ENCODE data around the gene MCF2L.

MCF2L gene

DNA sequence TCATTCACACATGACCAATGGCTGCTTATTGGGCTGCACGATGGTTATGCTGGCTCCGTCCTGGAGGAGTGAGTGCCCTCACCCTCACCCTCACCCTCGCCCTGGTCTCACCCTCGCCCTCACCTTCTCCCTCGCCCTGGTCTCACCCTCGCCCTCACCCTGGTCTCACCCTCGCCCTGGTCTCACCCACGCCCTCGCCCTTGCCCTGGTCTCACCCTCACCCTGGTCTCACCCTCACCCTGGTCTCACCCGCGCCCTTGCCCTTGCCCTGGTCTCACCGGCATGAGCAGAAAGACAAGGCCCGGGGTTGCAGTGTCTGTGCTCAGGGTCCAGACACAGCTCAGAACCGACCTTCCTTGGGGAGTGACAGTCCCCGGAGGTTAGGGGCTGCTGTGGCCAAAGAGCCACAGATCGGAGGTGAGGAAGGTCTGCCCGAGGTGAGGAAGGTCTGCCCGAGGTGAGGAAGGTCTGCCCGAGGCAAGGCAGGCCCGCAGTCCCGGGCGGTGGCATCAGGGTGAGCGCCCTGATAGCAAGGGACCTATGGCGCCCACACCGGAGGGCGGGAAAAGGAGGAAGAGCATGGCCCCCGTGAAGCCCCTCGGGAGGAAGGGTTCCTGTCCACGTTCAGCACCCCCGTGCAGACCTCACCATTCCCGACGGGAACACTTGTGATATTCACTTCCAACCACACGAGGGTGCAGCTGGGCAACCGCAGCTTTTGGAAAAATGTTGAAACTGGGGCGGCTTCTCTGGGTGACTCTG, 65.6 kb downstream of the MCF2L start:
- peak; percentile 63 for DNase-seq (ENCODE audit: low read depth)

DNA sequence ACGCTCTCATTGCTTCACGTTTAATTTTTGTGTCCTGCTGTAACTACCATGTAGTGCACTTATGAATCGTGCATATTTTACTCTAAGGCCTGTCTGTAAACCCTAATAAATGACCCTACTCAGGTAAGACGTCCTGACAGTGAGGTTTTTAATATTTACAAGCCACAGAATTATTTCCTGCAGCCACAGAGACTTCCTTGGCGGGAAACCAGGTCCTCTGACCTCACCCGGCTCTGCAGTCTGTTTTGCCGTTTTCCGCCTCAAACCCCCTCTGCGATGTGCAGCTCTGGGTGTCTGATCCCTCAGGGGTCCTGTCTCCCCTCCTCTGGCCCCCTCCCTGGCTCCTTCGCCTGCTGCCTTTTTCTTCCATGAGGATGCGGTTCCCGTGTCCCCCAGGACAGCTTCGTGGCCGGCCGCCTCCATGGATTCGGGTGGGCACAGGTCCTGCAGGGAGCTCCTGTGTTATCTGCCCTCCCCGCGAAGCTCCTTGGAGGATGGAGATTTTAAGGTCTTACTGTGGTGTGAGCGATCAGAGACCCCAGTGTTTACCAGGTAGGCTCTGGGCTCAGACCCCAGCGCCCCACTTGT, 66.3 kb downstream of the MCF2L start:
- no peak for DNase-seq (ENCODE audit: low read depth)

DNA sequence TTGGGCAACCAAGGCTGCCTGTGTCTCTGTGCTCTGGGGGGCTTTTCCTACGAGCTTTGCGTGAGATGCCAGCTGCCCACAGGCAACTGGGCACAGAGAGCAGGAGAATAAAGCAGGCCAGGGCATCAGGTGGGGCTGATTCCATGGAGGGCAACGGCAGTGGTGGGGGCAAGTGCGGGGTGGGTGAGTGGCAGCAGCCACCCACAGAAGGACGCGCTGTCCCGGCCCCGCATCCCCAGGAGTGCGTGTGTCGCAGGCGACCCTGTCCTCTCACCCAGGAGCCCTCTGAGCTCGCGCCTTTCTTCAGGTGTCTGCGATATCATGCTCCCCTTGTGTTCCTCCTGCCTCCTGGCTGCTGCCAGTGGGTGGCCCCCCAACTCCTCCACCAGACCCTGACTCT, 67.4 kb downstream of the MCF2L start:
- DNase-seq (ENCODE audit: low read depth), result no peak

DNA sequence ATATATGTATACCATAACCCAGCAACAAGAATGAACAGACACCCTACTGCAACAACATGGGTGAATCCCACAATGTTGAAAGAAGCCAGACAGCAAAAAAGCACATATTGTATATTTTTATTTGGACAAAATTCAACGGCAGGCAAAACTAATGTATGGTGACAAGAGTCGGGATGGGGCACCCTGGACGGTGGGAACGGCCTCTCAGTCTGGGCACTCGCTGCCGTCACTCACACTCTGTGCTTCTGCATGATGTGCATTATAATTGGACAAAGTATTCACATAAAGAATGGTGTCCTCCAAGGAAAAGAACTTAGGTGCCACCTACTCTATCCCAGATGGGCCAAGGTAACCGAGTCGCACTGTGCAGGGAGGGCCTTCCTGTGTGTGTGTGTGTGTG, 71.0 kb downstream of the MCF2L start:
- DNase-seq (ENCODE audit: low read depth), result no peak

DNA sequence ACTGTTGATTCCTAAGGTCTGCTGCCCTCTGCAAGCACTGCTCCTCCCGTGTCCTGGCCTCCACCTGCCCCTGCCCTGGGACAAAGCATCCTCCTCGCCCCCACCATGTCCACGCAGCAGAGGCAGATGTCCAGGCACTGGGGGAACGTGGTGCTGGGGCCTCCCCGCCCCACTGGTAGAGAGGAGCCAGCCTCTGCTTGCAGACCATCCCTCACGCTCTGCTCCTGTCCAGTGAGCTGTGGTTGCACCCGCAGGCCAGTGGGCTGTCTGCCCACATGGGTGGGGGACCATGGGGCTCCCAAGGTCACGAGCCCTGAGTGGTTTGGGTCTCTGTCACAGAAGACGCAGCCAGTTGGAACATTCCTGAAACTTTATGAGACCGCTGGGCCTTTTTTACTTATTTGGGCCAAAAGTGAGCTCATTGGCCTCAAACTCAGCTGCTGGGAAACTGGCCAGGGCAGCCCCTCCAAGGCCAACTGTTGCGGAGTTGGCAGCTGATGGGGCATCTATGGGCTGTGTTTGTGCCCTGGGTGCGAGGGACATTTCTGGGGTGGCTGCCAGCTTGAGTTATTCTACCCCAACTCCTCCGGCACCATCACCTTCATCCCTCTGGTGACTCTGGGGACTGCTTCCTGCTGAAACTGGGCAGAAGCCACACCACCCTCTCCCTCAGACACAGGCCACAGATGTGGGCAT, 71.7 kb downstream of the MCF2L start:
- peak; percentile 10 for DNase-seq (ENCODE audit: low read depth)

DNA sequence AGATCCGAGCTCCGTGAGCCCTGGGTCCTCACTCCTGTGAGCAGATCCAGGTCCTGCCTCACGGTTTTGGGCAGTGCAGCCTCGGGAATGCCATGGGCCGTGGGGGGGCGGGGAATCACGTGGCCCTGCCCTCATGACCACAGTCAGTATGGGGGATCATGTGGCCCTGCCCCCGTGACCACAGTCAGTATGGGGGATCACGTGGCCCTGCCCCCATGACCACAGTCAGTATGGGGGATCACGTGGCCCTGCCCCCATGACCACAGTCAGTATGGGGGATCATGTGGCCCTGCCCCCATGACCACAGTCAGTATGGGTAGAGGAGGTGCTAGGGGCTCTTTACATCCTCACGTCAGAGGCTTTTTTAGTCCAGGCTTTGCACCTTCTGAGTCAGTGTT, 72.3 kb downstream of the MCF2L start:
- no peak for DNase-seq (ENCODE audit: low read depth)

DNA sequence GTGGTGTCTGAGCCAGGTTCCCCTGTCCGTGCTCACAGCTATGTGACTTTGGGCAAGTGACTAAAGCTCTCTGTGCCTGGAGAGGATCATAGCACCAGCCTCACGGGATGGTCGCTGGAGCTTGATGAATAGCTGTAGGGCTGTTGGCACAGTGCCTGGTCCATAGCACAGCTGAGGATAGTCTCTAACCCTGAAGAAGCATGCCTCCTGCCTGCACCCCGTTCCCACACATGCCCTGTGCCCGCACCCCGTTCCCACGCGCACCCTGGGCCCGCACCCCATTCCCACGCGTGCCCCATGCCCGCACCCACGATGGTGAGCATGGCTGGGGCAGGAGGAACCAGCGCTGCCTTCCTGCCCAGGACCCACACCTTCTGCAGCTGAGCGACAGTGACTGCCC, 72.9 kb downstream of the MCF2L start:
- no peak for DNase-seq (ENCODE audit: low read depth)

DNA sequence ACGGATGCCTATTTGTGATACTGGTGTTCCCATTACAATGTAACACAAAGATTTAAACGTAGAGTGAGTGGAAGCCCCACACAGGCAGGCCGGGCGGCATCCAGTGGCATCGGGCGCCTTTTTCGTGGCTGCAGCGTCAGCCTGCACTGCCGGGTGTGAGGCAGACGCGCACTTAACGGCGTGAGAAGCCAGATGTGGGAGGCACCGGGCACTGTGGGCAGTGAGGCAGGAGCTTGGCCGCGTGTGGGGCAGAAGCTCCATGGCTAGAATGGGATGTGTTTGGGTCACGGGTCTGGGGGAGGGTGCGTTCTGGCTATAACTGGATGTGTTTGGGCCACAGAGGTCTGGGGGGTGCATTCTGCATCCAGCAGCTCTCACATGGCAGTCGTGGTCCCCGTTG, 73.4 kb downstream of the MCF2L start:
- no peak for DNase-seq (ENCODE audit: low read depth)

DNA sequence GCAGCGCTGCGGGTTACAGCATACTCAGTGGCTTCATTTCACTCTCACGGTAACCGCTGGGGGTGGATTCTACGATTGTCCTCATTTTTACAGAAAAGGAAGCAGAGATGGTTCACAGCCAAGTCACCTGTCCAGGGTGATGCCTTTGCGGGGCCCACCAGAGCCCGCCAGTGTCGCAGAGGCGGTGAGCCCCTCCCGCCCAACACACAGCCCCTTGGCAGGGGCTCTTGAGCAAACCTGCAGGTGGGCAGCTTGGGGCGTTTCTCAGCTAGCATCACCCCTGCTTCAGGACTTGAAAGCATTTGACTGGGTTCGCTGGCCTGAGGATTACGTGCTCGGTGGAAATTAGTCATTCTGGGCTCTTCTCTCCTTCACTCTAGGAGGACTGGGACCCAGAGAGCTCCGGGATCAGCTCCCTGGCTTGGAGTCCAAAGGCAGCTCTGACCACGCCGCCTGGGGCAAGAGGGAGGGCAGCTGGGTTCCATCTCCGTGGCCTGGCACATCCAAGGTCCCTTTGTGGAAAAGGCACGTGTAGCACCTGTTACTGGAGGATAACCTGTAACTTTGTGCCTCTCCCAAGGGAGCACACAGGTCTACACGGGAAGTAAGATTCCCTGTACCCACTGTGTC, 74.1 kb downstream of the MCF2L start:
- no peak for DNase-seq (ENCODE audit: low read depth)

DNA sequence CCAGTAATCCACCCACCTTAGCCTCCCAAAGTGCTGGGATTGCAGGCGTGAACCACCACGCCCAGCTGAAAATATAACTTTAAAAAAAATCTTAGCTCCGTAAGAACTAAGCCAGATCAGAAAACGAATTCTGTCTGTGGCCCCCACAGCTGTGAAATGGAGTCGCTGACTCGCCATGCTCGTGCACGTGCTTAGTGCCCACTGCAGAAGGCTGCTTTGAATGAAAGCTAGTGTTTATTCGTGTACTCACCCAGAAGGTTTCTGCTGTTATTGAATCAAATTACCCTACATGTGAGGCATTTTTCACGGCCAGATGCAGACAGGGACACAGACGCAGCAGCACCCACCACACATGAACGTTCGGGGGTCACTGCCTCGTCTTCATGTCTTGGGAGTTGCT, 74.9 kb downstream of the MCF2L start:
- DNase-seq (ENCODE audit: low read depth), result no peak

DNA sequence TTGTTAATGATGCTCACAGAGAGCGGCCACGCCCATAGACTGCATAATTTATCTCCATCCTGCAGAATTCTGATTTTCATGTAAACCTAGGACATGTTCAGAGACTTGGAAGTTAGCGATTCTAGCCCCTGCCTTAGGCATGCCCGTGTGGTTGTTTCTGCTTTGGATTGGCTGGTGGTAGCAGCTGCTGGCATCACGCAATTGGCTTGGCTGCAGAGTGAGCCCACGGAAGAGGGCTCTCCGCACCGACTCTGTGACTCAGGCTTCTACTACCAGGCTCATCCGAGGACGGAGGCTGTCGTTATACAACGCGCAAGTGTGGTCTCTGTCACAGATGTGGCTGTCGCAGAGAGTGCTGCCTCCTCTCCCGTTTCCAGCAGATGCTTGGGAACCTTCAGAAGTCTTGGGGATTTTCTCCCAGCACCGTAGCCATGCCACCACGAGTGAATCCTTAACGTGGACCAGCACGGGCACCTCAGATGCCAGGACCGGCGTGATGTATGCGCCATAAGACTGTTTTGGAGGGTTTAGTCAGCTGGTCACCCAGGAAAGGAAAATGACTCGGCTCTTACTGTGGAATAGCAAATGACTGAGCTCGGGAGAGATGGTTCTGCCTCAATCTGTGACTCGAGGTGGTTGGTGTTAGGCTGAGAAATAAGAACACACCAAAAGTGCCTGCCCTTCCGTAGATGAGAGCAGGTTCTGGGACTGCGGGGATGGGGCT, 75.5 kb downstream of the MCF2L start:
- DNase-seq (ENCODE audit: low read depth), result no peak

DNA sequence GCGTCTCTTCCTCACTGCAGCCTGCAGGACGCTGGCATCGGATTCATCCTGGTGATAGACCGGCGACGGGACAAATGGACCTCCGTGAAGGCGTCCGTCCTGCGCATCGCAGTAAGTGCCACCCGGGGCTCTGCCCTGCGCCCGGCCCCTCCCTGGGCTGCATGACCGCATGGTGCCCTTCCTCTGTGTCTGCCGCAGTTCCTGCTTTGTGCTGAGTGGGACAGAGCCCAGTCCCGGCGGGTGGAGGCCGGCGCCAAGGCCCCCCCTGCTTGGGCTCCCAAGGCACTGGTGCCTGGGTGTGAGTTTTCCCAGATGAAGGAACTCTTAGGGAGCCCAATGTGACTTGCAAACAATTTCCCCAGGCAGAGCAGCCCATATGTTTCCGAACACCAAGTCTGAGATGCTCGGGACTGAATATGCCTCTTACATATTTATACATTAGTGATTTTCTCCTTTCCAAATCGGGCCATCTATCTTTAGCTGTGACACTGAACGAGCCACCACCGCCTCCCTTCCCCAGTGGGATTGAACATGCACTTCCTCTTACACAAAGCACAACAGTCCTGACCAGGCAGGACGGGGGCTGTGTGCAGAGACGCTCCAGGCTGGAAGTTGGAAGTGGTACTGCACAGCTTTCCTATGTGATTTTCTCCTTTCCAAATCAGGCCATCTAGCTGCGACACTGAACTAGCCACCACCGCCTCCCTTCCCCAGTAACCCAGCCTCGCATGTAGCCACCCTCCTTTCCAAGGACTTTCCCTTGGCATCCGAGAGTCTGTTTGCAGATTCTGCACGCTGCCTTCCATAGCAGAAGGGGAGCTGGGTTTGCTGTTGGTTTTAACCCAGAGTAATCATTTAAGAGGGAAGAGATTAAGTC, 76.5 kb downstream of the MCF2L start:
- no peak for DNase-seq (ENCODE audit: low read depth)

DNA sequence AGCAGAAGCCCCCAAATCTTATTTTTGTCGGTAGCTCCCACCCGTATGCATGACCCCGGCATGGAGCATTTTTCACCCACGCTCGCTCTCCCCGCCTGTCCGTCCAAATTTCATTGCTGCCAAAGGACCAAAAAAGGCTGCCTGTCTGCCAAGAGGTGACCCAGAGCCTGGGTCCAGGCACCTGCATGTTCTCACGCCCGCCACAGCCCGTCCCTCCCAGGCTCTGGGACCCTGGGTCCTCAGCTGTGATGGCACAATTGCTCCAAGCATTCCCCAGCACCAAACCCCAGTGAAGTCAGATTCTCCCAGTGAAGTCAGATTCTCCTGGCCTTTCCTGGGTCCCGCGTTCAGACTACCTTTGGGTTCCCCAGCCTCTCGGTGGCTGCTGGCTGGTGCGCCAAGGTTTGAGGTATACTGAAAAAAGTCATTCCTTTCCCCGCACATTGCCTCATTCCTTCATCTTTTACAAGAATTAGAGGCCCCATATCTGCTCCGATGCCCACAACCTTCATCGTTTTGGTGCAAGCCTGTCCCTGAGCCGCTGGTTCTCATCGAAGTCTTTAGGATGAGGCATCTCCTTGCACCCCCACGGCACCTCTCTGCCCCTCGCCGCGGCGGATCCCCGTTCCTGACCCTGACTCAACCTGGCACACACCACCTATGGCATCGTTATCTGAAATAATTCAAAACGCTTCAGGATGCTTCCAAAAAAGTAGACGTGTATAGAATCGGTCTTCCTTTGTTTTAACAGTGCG, 77.3 kb downstream of the MCF2L start:
- no peak for DNase-seq (ENCODE audit: low read depth)

DNA sequence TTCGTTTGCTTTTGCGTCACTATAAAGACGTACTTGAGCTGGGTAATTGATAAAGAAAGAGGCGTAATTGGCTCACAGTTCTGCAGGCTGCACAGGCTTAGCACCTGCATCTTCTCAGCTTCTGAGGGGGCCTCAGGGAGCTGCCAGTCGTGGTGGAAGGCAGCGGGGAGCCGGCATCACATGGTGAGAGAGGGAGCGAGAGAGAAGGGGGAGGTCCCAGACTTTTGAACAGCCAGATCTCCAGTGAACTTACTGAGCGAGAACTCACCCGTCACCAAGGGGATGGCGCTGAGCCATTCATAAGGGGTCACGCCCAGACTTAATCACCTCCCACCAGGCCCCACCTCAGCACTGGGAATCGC, 77.8 kb downstream of the MCF2L start:
- no peak for DNase-seq (ENCODE audit: low read depth)

DNA sequence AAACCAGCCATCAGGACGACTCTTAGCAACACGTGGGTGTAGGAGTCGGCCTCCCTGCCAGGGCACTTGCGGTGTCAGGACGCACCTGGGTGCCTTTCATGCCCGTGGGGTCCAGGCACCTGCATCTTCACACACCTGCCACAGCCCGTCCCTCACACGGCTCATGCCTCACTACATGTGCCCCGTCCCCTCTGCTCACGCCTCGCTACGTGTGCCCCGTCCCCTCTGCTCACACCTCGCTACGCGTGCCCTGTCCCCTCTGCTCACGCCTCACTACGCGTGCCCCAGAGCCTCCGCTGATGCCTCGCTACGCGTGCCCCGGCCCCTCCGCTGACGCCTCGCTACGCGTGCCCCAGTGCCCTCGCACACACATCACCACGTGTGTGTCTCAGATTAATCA, 78.6 kb downstream of the MCF2L start:
- DNase-seq (ENCODE audit: low read depth), result no peak

DNA sequence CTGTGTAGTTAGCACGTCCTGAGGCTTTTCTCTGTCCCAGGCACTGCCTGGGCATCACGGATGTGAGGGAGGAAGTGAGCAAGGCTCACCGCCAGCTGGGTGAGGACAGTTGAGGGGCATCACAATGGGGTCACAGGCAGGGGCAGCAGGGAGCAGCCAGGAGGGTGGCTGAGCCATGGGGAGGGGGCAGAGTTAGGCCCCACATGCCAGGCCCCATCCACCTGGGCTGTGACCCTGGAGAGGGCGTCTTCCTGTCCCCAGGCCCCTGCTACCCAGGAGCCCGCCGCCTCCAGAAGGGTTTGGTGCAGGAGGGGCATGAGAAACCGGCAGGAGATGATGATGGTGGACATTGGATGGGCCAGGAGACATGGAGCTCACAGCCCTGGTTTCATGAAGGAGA, 79.8 kb downstream of the MCF2L start:
- no peak for DNase-seq (ENCODE audit: low read depth)

DNA sequence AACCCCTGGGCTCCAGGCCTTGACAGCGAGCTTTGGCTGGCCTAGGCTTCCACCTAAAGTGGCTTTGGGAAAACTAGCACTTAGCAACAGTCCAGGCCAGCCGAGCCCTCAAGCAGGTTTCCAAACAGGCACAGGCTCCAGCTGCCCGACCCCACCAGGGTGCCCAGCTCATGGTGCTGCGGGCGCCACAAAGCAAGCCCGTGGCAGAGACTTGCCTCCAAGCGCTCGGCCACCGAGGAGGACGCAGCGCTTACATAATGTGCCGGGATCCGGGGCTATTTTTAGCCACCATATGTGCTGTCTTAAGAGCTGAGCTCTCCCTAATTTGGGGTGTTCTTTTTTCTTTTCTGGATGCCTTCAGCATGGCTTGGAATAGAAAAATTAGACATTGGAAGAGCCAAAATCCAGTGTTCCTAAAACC, 80.5 kb downstream of the MCF2L start:
- DNase-seq (ENCODE audit: low read depth), result peak; percentile 55

DNA sequence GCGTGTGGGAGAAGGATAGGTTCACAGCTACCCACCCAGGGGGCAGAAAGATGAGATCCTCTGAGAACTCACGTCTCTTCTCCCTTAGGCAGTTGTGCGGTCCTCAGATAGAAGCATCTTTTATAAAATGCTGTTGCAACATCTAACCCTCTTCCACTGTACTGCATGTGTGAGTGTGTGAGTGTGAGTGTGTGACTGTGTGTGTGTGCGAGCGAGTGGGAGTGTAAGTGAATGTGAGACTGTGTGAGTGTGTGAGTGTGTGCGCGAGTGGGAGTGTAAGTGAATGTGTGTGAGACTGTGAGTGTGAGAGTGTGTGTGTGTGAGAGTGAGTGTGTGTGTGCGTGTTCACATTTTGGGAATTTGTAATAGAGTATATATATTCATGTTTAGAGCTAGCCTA, 81.0 kb downstream of the MCF2L start:
- DNase-seq (ENCODE audit: low read depth), result peak; percentile 31

DNA sequence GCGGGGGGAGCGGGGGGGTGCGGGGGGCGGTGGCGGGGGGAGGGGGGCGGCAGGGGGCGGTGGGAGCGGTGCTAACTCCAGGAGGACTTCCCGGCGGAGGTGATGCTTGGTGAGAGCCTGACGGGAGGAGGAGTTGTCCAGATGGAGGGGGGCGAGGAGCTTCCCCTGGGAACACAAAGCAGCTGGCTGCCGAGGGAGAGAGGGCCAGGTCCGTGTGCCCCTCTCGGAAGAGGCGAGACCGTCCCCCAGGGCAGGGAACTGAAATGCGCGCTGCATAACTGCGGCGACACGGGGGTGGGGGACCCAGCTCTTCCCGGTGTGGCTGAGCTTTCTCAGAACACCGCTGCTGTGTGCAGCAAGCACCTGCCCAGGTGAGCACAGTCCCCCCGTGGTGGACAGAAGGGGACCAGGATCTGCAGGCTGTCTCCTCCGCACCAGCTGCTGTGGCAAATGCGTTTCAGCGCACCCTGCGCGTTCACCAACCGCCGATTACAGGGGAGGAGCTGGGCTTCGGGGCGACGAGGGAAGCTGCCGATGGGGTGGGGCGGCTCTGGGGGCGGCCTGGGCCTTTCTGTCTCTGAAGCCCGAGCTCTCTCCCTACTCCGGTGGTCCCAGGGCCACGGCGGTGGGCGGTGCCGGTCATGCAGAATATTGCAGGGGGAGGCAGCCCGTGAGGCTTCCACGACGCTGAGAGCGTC, 81.9 kb downstream of the MCF2L start:
- no peak for DNase-seq (ENCODE audit: low read depth)

DNA sequence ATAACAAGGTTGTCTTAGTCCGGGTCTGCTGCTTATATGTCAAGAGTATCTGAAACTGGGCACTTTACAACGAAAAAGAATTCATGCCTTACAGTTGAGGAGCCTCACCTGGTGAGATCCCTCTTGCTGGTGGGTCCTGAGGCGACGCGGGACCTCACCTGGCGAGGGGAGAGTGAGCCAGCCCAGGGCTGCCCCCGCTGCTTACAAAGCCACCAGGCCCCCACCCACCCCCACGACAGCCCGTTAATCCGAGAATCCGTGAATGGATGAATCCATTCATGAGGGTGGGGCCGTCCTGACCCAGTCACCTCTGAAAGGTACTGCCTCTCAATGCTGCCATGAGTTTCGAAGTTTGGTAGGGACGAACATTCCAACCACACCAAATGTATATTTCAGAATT, 82.6 kb downstream of the MCF2L start:
- DNase-seq (ENCODE audit: low read depth), result no peak
